HCEC 1CT (cell line): ENCODE results near the gene C9orf50.

Source experiments
- DNase-seq: peaks from one replicate; pipeline ENCODE4 v3.0.0-alpha.2; 2017

C9orf50 gene

DNA sequence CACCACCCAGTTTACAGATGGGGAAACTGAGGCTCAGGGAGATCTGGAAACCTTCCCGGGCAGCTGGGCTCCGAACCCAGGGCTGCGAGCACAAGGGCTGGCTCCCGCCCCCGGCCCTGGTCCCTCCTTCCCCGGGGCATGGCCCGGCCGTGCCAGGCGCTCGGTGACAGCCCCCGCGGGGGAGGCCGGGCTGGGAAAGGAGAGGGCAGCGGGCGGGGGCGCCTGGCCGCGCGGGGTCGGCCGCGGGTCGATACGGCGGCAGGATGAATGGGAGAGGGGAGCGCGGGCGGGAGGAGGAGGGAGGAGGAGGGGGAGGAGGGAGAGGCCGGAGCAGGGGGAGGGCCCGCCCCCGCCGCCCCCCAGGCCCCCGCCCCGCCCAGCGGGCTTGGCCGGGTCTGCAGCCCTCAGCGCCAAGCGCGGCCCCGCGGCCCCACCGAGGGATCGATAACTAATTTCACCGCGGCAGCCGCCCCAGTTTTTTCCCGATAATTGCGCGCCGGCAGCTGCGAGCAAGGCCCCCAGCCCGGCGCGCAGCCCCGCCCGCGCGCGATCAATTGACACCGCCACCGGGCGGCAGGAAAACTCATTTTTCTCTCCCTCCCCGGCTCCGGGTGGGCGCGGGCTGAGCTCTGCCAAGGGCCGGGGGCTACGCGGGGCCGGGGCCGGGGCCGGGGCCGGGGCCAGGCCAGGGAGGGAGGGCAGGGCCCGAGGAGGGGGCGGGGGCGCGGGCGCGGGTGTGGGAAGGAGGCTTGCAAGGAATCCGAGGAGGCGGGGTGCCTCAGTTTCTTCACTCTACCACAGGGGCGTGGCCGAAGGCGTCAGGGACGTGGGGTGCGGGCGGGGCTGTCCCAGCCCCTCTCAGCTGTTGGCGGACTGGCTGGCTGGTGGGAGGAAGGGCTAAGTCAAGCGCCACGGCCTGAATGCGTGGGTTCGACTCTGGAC, 52.1 kb downstream of the C9orf50 start:
- peak; percentile 11 for DNase-seq

DNA sequence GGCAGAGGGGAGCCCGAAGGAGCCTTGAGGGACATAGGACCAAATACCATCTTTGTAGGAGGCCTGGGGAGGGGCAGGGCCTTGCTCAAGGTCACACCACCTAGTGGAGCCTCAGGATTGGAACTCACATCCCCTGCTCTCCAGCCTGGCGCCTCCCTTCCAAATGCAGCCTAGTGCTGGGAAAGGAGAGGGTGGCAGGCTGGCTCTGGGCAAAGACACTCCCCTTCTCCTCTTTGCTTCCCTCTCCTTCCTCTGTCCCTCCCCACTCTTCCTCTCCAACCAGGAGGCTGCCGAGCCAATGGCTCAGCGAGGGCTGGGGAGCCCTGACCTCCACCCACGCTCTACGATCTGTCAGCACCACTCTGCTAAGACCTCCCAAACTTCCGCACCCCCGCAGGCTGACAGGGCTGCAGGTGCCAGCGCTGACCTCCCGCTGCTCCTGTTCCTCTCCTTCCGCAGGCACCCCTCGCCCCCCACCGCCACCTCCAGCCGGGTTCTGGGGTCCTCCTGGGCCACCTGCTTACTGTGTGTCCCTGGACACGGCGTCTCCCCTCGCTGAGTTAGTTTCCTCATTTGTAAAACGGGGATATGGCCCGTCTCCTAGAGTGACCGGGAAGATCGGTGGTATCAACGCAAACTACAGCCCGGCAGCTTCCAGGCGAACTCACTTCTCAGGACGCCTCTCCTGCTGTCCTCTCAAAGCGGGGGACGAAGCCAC, 52.9 kb downstream of the C9orf50 start:
- DNase-seq, result peak; percentile 77

DNA sequence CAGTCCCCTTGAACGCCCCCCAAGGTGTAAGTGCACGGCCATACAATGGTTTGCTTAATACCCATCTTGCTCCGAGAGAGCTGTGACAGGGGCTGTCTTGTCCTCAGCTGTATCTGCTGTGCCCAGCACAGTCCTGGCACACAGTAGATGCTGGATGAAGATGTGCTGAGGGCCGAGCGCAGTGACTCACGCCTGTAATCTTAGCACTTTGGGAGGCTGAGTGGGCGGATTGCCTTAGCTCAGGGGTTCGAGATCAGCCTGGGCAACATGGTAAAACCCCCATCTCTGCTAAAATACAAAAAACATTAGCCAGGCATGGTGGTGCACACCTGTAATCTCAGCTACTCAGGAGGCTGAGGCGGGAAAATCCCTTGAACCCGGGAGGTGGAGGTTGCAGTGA, 53.6 kb downstream of the C9orf50 start:
- DNase-seq, result no peak

DNA sequence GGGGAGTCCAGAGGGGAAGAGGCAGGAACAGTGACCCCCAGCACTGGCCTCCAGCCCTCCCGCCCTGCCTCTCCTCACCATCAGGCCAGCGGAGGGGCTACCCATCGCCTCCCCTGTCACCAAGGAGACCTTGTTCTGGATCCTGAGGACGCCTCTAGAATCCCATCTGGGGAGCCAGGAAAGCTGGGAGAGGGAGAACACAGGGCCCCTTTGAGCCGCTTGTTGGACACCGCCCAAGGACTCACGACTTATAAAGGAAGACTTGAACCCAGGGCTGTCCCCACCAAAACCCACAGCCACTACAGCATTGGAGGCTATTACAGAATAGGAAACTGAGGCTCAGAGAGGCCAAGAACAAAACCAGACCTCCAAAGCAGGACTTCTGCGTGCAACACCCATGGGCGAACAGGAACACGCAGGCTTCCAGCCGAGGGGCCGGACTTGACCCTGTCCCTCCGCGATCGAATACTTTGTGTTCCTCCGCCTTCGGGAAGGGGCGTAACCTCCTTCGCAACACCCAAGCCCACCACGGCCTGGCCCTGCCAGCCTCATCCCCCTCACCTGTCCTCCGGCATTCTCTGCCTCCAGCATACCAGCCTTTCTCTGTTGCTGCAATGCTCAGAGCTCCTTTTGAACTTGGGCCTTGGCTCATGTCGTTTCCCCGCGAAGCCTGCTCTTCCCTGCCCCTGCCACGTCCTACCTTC, 54.2 kb downstream of the C9orf50 start:
- no peak for DNase-seq

DNA sequence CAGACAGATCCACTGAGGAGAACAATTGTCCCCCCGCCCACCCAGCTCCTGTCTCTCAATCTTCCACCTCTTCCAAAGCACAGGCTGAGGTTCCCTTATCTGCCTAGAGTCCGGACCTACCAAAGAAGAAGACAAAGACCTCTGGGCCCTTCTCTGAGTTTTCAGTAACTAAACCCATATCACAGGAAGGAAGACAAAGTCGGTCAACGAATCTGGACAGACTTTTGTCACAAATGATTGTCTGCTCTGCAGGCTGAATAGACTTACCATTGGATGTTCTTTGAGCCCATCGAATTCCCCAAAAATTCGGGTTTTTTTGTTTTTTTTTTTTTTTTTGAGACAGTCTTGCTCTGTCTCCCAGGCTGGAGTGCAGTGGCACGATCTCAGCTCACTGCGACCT, 58.0 kb downstream of the C9orf50 start:
- DNase-seq, result no peak

DNA sequence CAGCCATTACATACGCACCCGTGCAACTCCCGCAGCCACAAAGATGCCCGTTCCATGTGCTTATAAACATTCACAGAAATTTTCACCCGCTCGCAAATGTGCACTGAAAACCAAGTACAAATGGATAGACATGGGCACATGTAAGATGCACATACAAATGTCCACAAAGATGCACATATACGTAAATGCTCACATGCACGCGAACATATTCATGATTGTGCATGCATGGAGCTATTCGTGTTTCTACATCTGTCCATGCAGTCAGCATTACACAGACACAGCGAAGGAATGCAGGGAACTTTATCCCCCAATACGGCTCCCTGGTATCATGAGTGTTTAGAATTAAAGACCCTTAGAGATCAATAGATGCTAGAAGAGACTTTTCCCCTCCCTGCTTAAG, 58.4 kb downstream of the C9orf50 start:
- DNase-seq, result no peak
